ENCODE measurements around the gene RAI1.

Gene RAI1

GRCh38 chr17:17860766-17861107 lies 179.5 kb downstream of the RAI1 start:
- no peak for DNase-seq (ENCODE audit: low read depth, low spot score)
- TF ChIP-seq, protein P1, sequence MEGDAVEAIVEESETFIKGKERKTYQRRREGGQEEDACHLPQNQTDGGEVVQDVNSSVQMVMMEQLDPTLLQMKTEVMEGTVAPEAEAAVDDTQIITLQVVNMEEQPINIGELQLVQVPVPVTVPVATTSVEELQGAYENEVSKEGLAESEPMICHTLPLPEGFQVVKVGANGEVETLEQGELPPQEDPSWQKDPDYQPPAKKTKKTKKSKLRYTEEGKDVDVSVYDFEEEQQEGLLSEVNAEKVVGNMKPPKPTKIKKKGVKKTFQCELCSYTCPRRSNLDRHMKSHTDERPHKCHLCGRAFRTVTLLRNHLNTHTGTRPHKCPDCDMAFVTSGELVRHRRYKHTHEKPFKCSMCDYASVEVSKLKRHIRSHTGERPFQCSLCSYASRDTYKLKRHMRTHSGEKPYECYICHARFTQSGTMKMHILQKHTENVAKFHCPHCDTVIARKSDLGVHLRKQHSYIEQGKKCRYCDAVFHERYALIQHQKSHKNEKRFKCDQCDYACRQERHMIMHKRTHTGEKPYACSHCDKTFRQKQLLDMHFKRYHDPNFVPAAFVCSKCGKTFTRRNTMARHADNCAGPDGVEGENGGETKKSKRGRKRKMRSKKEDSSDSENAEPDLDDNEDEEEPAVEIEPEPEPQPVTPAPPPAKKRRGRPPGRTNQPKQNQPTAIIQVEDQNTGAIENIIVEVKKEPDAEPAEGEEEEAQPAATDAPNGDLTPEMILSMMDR (IDR thresholded peaks at IDR 0.05; ENCODE audit: low read depth, low read length) = no peak
- no peak overlapping the region for H3K4me3 ChIP-seq (ENCODE audit: low read depth, low read length)
- in situ Hi-C loops (cut with HindIII; ENCODE audit: low sequenced_read_pairs) = no loop called here
